NCI-H2171 (cell line): ENCODE data around the gene RPRML.
A peak's percentile ranks its signal among the peaks of the same experiment; 100 is the strongest.
"Not testable (repeated sequence)": the region's sequence is repeated elsewhere in the genome, so short reads cannot be mapped to it uniquely, and the experiment has no call there.

Experiments
- DNase-seq: peaks from one replicate; lab custom pipeline; 2025; lab: John Stamatoyannopoulos, UW

The RPRML gene

DNA sequence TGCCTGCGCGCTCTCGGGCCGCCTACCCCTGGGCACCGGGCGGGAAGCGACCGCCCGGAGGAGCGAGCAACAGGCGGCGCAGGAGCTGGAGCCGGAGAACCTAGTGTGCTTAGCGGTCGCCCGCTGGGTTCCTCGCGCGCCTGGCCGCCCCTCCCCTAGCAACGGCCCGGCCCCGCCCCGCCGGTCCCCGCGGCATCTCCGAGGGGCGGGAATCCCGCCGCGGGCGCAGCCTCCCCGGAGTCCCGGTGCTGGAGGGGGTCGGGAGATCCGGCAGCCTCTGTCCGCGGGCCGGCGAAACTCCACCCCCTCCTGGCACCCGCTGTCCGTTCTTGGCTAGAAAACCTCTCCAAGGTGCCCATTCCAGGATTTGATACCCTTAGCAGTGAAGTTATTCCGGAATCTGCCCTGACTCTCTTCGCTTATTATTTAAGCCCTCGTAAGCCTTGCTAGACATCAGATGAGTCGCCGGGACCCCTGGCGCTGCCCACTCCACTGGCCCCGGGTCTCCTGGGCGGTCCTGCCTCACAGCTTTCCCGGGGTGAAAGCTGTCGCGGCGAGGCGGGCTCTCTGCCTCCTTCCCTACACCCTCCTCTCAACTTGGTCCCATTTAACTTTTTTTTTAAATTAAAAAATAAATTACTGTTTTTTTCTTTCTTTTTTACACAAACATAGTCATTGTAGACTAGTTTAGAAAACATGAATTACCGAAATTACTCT lies at the start of gene RPRML:
TSS of gene RPRML (minus strand) at position 107 of the 717 bp plus-strand sequence. CDS start 246 bp downstream, outside the sequence.
- peak; percentile 42 for DNase-seq

DNA sequence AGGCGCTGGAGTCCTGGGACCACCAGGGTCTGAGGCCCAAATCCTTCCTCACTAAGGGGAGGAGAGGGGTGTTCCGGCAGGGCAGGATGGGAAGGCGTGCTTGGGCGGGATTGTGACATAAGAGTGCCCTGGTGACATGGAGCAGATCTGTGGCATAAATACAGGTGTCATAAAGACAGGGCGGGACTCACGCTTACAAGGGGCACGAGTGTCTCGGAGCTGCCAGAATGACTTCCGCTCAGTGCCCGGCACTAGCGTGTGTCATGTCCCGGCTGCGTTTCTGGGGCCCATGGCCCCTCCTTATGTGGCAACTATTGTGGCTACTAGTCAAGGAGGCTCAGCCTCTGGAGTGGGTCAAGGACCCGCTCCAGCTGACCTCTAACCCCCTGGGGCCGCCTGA lies 37.9 kb upstream of the RPRML start:
- DNase-seq: not testable (repeated sequence)

- DNase-seq: no peak
Measured at GRCh38 chr17:47013341-47013740, 34.3 kb upstream of the RPRML start.

DNA sequence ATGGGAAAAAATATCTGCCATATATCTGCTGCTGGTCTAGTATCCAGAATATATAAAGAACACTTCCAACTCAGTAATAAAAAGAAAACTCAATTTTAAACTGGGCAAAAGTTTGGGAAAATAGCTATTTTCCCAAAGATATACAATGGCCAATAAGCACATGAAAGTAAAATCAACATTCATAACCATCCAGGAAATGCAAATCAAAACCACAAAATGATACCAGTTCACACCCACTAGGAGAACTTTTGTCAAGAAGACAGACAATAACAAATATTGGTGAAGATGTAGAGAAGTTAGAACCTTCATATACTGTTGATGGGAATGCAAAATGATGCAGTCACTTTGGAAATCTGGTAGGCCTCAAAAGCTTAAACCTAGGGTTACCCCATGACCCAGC lies 33.4 kb upstream of the RPRML start:
- DNase-seq: no peak

GRCh38 chr17:47009759-47010594 lies 30.9 kb upstream of the RPRML start:
- no peak for DNase-seq

GRCh38 chr17:47004906-47005305 lies 25.9 kb upstream of the RPRML start:
- no peak for DNase-seq

DNA sequence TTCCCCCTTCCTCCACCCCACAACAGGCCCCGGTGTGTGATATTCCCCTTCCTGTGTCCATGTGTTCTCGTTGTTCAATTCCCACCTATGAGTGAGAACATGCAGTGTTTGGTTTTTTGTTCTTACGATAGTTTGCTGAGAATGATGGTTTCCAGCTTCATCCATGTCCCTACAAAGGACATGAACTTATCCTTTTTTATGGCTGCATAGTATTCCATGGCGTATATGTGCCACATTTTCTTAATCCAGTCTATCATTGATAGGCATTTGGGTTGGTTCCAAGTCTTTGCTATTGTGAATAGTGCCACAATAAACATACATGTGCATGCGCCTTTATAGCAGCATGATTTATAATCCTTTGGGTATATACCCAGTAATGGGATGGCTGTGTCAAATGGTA lies 24.8 kb upstream of the RPRML start:
- DNase-seq: not testable (repeated sequence)

DNA sequence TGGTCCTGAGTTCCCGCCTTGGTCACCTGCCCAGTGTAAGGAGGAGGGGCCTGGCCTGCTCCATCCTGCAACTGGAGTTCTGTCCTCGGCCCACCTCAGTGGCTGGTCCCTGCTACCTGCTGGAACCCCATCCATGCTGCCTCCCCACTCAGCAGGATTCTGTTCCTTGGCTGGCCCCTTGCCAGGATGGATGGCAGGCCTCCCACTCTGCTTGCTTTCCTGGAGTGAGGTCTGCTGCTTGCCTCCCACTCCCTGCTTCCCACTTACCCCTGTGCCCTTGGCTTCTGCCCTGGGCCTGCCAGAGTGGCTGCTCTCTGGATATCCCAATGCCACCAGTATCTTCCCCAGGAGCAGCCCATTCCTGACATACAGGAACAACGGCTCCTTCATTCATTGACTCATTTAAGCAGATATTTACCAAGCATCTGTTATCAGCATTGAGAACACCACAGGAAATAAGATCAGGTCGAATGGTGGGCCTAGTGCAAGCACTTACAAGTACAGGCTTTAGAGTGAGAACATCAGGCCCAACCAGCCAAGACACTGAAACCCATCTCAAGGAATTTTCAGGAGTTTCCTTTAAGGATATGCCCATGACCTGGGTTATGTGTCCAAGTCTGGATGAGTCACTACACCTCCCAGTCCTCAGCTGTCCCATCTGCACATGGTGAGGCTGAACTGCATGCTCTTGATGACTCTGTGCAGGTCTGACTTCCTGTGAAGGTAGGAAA lies 17.0 kb upstream of the RPRML start:
- DNase-seq: no peak

GRCh38 chr17:46994993-46995392 lies 15.9 kb upstream of the RPRML start:
- DNase-seq: no peak

DNA sequence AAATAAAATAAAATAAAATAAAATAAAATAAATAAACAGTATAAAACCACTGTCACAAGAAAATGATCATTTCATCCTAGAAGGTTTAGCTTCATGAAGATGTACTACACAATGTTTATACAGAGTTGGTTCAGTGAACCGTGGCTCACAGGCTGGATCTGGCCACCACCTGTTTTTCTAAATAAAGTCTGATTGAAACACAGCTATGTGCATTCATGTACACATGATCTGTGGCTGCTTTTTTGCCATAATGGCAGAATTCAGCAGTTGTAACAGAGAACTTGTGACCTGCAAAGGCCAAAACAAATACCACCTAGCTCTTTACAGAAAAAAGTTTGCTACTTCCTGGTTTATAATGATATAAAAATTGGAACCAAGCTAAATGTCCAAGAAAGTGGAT lies 12.6 kb upstream of the RPRML start:
- no peak for DNase-seq

GRCh38 chr17:46989637-46990431 lies 10.8 kb upstream of the RPRML start:
- no peak for DNase-seq

DNA sequence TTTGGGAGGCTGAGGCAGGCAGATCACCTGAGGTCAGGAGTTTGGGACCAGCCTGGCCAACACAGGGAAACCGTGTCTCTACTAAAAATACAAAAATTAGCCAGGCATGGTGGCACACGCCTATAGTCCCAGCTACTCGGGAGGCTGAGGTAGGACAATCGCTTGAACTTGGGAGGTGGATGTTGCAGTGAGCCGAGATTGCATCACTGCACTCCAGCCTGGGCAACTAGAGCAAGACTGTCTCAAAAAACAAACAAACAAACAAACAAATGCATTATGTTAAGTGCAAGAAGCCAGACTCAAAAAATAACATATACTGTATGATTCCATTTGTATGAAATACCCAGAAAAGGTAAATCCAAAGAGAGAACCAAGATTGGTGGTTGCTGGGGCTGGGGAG lies 8.9 kb upstream of the RPRML start:
- DNase-seq: not testable (repeated sequence)

DNA sequence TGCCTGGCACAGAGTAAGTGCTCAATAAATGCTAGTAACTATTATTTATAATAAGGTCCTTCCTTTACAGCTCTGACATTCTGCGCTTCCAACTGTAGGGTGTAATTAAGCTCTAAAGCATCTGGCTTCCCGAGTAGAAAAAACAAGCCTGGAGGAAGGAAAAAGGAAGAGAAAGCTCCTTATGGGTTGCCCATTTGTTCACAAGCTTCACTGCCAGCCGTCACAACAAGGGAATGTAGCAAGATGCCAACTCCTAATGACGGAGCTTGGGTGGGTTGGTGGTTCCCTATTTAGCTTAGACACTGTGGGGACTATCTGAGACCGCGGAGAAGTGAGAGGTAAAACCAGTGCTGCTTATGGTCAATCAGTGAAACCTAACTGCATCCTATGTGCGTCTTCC lies 7.3 kb upstream of the RPRML start:
- no peak for DNase-seq

DNA sequence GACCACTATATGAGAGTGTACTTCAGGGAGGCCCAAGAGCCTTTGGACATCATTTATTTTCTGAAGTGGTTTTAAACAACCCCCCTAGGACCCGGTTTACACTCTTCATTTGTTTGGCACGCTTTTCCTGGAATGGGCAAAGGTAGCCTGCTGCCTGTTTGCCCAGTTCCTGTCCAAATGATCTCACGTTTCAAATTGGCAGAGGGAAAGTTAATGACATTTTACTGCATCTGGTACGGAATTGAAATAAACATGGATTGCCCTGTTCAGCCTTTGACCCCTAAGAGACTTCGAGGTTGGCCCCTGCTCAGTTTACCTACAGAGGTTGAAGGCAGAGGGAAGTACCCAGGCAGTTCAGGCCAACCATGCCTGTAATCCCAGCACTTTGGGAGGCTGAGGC lies 5.8 kb upstream of the RPRML start:
- peak; percentile 34 for DNase-seq

- peak; percentile 43 for DNase-seq
Measured at GRCh38 chr17:46984341-46984740, 5.3 kb upstream of the RPRML start.

- no peak for DNase-seq
Measured at GRCh38 chr17:46983782-46984181, 4.7 kb upstream of the RPRML start.

DNA sequence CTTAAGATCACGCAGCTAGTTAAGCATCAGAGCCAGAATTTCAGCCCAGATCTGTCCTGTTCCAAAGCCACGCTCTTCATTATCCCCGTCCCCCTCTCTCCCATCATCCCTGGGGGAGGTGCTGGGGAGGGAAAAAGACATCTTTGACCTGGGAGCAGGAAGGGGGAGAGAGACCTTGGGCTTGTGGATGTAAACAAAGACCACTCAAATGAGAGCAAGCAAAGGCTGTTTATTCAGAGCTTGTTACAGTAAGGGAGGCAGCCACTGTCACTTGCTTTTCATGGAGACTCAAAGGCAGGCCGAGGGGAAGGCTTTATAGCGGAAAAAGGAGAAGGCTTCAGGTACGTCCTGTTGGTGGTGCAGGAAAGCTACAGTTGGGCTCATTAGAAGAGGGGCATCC lies 3.5 kb upstream of the RPRML start:
- DNase-seq: no peak

DNA sequence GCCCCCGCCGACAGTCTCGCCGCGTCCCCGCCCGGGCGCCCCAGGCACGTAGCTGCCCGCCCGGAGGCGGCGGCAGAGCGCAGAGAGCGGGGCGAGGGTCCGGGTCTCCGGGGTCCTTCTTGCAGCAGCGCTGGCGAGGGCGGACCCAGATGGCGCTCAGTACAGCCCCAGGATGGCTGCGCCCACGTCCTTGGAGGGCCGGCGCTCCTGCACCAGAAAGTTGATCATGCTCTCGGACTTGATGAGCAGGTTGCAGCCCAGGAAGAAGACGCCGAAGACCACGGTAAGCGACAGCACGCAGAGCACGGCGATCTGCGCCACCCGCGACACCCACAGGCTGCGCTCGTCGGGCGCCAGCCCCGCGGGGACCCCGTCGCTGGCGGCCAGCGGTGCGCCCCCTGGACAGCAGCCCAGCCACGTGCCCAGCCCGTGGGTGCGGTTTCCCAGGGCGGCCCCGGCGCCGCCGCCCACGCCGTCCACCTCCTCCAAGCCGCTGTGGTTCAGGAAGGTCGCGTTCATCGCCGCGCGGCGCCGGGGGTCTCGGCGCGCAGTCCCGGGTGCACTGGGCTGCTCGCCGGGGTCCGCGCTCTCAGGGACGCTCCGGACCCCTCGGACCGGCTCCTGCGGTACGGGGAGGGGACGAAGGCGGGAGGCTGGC lies 435 bp downstream of the RPRML start:
- DNase-seq: no peak

GRCh38 chr17:46977750-46978488 lies 1.1 kb downstream of the RPRML start:
- no peak for DNase-seq

DNA sequence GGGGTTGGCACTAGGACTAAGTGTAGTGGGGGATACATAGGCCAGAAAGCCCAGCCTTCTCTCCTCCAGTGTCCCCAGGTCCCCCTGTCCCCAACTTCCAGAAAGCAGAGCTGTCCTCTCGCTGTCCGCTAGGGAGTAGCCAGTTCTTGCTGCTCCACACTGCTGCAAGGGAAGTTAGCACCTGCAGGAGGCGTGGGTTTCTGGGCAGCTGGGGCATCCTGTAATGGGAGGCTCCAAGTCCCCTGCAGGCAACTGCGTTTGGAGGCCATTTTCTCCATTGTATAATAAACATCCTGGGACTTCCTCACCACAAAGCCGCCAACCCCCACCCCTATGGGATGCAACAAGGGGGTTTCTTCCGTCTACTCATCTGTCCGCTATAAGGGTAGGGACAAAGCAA lies 1.7 kb downstream of the RPRML start:
- peak; percentile 59 for DNase-seq
